Astrocyte (in vitro differentiated cells and primary cell): Measurements from ENCODE around the gene RRP36. TPM values are rescaled to one million over a fixed set of nuclear protein-coding genes. Genes with fewer than 3 reads are reported as not detected.

Experiments
- DNase-seq: peaks from one replicate; pipeline ENCODE4 v3.0.0-alpha.2; 2010; ENCODE audit warnings: low read depth
- FAIRE-seq: peaks from 2 replicates; lab custom pipeline; 2011; peaks lifted over from hg19 to GRCh38; lab: Jason Lieb, UNC
- H2AFZ ChIP-seq: 2 replicates; pipeline ENCODE4 v1.6.0; 2012; ENCODE audit warnings: low read depth, low read length, inconsistent platforms
- H3K27ac ChIP-seq: 2 replicates; pipeline ENCODE4 v1.5.1; 2011; ENCODE audit warnings: low read depth, low read length, inconsistent platforms
- H3K27me3 ChIP-seq: 2 replicates; pipeline ENCODE4 v1.6.0; 2011; ENCODE audit warnings: low read length, inconsistent platforms; ENCODE audit not compliant: insufficient read depth
- H3K36me3 ChIP-seq: 2 replicates; pipeline ENCODE4 v1.5.1; 2011; ENCODE audit warnings: low read length, inconsistent platforms; ENCODE audit not compliant: insufficient read depth
- H3K4me1 ChIP-seq: 2 replicates; pipeline ENCODE4 v1.5.1; 2011; ENCODE audit warnings: low read length, inconsistent platforms; ENCODE audit not compliant: insufficient read depth
- H3K4me2 ChIP-seq: 2 replicates; pipeline ENCODE4 v1.6.0; 2012; ENCODE audit warnings: low read length, inconsistent platforms
- H3K4me3 ChIP-seq: 2 replicates; pipeline ENCODE4 v1.5.1; 2011; ENCODE audit warnings: low read depth, mild to moderate bottlenecking, low read length, inconsistent platforms; ENCODE audit not compliant: insufficient read depth
- H3K79me2 ChIP-seq: 2 replicates; pipeline ENCODE4 v1.6.0; 2012; ENCODE audit warnings: mild to moderate bottlenecking, low read length, inconsistent platforms; ENCODE audit not compliant: insufficient read depth
- H3K9ac ChIP-seq: 2 replicates; pipeline ENCODE4 v1.6.0; 2012; ENCODE audit warnings: mild to moderate bottlenecking, low read length, inconsistent platforms
- H3K9me3 ChIP-seq: 2 replicates; pipeline ENCODE4 v1.5.1; 2012; ENCODE audit warnings: low read depth, mild to moderate bottlenecking, low read length, inconsistent platforms; ENCODE audit not compliant: insufficient read depth
- H4K20me1 ChIP-seq: 2 replicates; pipeline ENCODE4 v1.6.0; 2012; ENCODE audit warnings: low read length, inconsistent platforms; ENCODE audit not compliant: insufficient read depth
- H3K27ac Mint-ChIP-seq: one replicate; pipeline ENCODE4 v1.8.0; 2021; ENCODE audit warnings: mild to moderate bottlenecking, mixed read lengths; ENCODE audit not compliant: unreplicated experiment
- H3K27me3 Mint-ChIP-seq: one replicate; pipeline ENCODE4 v1.8.0; 2021; ENCODE audit warnings: low read depth, mixed read lengths; ENCODE audit not compliant: unreplicated experiment
- H3K36me3 Mint-ChIP-seq: one replicate; pipeline ENCODE4 v1.8.0; 2021; ENCODE audit warnings: low read depth, mixed read lengths; ENCODE audit not compliant: unreplicated experiment
- H3K4me1 Mint-ChIP-seq: one replicate; pipeline ENCODE4 v1.8.0; 2021; ENCODE audit warnings: low read depth, mixed read lengths; ENCODE audit not compliant: unreplicated experiment
- H3K4me3 Mint-ChIP-seq: one replicate; pipeline ENCODE4 v1.8.0; 2021; ENCODE audit warnings: mild to moderate bottlenecking, moderate library complexity, mixed read lengths; ENCODE audit not compliant: unreplicated experiment
- H3K9me3 Mint-ChIP-seq: one replicate; pipeline ENCODE4 v1.8.0; 2021; ENCODE audit warnings: mild to moderate bottlenecking, mixed read lengths; ENCODE audit not compliant: unreplicated experiment
- CTCF ChIP-seq: IDR thresholded peaks from 2 replicates; pipeline ENCODE4 v1.5.1; 2011; ENCODE audit warnings: low read depth, mild to moderate bottlenecking, inconsistent platforms, low read length, moderate library complexity; ENCODE audit not compliant: insufficient read depth
- EZH2 ChIP-seq: IDR thresholded peaks from 2 replicates; pipeline ENCODE4 v1.6.1; 2012; ENCODE audit warnings: mild to moderate bottlenecking, low read length, inconsistent platforms; ENCODE audit not compliant: insufficient read depth
- total RNA-seq: library from RNA; stranded (reverse); gene quantifications from 2 replicates; pipeline ENCODE4 v1.2.1, GENCODE V29; 2021

The RRP36 gene
- total RNA-seq, 1 donor from 2014 or later = 77.9 TPM

GRCh38 chr6:43009124-43009523, 12.3 kb upstream of the RRP36 start:
- peak overlapping the region; percentile 47 for H3K27ac Mint-ChIP-seq
- peaks cover 12% of the 10 kb centered on the region for H3K4me1 ChIP-seq
- H3K27ac ChIP-seq = no peak overlapping the region
- DNase-seq = no peak
- no peak overlapping the region for H3K4me2 ChIP-seq
- FAIRE-seq = no peak
- H3K9ac ChIP-seq = no peak overlapping the region
- H3K79me2 ChIP-seq = peaks cover 29% of the 10 kb centered on the region
- no peak overlapping the region for H3K4me3 ChIP-seq
- H2AFZ ChIP-seq = no peak overlapping the region
- no peaks in the 10 kb centered on the region for H3K27me3 Mint-ChIP-seq
- H3K27me3 ChIP-seq = no peaks in the 10 kb centered on the region
- H4K20me1 ChIP-seq = peaks cover 25% of the 10 kb centered on the region
- no peak overlapping the region for H3K4me3 Mint-ChIP-seq
- peaks cover 5% of the 10 kb centered on the region for H3K4me1 Mint-ChIP-seq
- H3K9me3 Mint-ChIP-seq = no peaks in the 10 kb centered on the region
- H3K9me3 ChIP-seq = no peaks in the 10 kb centered on the region
- TF ChIP-seq EZH2 (no peak), CTCF (peak; percentile 35)
- peaks cover 39% of the 10 kb centered on the region for H3K36me3 ChIP-seq
- peaks cover 14% of the 10 kb centered on the region for H3K36me3 Mint-ChIP-seq

GRCh38 chr6:43011207-43011606, 10.2 kb upstream of the RRP36 start:
- Mint-ChIP-seq H3K36me3 (peaks cover 14% of the 10 kb centered on the region), H3K9me3 (no peaks in the 10 kb centered on the region), H3K4me3 (no peak overlapping the region), H3K27ac (no peak overlapping the region), H3K27me3 (no peaks in the 10 kb centered on the region), H3K4me1 (peaks cover 11% of the 10 kb centered on the region)
- H3K9ac ChIP-seq = no peak overlapping the region
- H3K4me1 ChIP-seq = peaks cover 20% of the 10 kb centered on the region
- H4K20me1 ChIP-seq = peaks cover 27% of the 10 kb centered on the region
- no peak overlapping the region for H3K4me2 ChIP-seq
- peaks cover 50% of the 10 kb centered on the region for H3K79me2 ChIP-seq
- no peak overlapping the region for H2AFZ ChIP-seq
- no peak for TF ChIP-seq CTCF
- no peak for TF ChIP-seq EZH2
- DNase-seq = no peak
- no peak overlapping the region for H3K4me3 ChIP-seq
- no peaks in the 10 kb centered on the region for H3K9me3 ChIP-seq
- no peak overlapping the region for H3K27ac ChIP-seq
- H3K36me3 ChIP-seq = peaks cover 36% of the 10 kb centered on the region
- FAIRE-seq = no peak
- no peaks in the 10 kb centered on the region for H3K27me3 ChIP-seq

GRCh38 chr6:43012364-43012763, 9.1 kb upstream of the RRP36 start:
- H3K79me2 ChIP-seq = peaks cover 61% of the 10 kb centered on the region
- no peaks in the 10 kb centered on the region for H3K27me3 ChIP-seq
- no peak for TF ChIP-seq CTCF
- DNase-seq (no peak), FAIRE-seq (no peak)
- H3K4me1 ChIP-seq = peaks cover 26% of the 10 kb centered on the region
- Mint-ChIP-seq H3K27me3 (no peaks in the 10 kb centered on the region), H3K9me3 (no peaks in the 10 kb centered on the region), H3K27ac (no peak overlapping the region), H3K36me3 (peaks cover 14% of the 10 kb centered on the region), H3K4me3 (peak overlapping the region; percentile 92), H3K4me1 (peaks cover 15% of the 10 kb centered on the region)
- peak overlapping the region; percentile 85 for H3K9ac ChIP-seq
- H3K4me3 ChIP-seq = peak overlapping the region; percentile 69
- H3K36me3 ChIP-seq = peaks cover 33% of the 10 kb centered on the region
- peak overlapping the region; percentile 92 for H3K4me2 ChIP-seq
- H4K20me1 ChIP-seq = peaks cover 32% of the 10 kb centered on the region
- no peak overlapping the region for H2AFZ ChIP-seq
- no peaks in the 10 kb centered on the region for H3K9me3 ChIP-seq
- H3K27ac ChIP-seq = no peak overlapping the region
